ENCODE data around the gene AP2A2.
"Not testable (repeated sequence)": the region's sequence is repeated elsewhere in the genome, so short reads cannot be mapped to it uniquely, and the experiment has no call there.

Gene AP2A2

GRCh38 chr11:957212-957920 lies 31.7 kb downstream of the AP2A2 start:
- no peak for DNase-seq

DNA sequence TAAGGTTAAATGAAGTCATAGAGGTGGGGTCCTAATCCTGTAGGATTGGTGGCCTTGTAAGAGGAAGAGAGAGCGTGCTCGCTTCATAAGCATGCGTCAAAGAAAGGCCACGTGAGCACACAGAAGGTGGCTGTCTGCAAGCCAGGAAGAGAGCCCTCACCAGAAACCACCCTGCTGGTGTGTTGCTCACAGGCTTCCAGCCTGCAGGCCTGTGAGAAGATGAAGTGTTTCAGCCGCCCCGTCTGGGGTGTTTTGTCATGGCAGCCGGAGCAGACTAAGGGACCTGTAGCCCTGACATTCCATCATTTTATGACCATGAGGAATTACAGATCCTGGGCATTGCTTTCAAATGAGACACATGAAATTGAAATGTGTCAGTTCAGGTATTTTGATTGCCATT lies 32.4 kb downstream of the AP2A2 start:
- DNase-seq = no peak

DNA sequence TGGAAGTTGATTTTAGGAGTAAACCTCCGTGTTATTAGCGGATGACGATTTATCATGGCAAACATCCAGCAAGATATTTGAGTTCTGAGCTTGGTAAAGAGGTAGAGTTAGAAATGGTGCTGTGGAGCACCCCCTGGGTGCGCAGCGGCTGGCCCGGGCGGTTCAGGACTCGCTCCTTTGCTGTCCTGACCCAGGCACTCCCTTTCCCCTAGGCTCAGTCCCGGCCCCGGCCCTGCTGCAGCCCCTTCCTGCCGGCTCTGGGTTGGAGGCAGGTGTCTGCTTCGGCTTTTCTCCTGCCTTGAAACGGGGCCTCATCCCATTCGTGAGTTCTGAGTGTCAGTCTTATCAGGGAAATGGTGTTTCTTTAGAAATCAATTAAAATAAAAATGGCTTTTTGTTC lies 33.4 kb downstream of the AP2A2 start:
- DNase-seq = no peak

DNA sequence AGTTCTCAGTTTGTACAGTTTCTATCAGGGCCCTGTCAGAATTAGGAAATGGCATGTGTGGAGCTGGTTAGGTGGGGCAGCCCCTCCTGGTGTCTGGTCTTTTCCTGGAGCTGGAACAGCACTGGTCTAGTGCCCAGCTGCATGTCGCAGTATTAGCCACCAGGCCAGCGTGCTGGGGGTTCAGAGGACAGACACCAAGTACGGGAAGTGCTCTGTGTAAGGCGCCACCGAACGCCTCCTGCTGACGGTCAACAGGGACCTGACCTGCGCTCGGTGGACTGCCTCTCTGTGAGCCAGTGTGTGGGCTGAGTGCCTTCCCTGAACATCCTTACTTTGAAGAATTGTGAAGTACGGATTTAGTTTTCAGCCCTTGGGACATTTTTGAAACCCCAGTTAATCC lies 33.9 kb downstream of the AP2A2 start:
- DNase-seq = no peak

DNA sequence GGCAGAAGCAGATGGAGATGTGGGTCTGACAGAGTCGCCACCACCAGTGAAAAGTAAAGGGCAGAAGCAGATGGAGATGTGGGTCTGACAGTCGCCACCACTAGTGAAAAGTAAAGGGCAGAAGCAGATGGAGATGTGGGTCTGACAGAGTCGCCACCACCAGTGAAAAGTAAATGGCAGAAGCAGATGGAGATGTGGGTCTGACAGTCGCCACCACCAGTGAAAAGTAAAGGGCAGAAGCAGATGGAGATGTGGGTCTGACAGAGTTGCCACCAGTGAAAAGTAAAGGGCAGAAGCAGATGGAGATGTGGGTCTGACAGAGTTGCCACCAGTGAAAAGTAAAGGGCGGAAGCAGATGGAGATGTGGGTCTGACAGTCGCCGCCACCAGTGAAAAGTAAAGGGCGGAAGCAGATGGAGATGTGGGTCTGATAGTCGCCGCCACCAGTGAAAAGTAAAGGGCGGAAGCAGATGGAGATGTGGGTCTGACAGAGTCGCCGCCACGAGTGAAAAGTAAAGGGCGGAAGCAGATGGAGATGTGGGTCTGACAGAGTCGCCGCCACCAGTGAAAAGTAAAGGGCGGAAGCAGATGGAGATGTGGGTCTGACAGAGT lies 35.7 kb downstream of the AP2A2 start:
- DNase-seq = not testable (repeated sequence)

- DNase-seq = no peak
Measured at GRCh38 chr11:961921-962320, 36.3 kb downstream of the AP2A2 start.

- DNase-seq = no peak
Measured at GRCh38 chr11:962688-963087, 37.0 kb downstream of the AP2A2 start.

GRCh38 chr11:963852-964251 lies 38.2 kb downstream of the AP2A2 start:
- no peak for DNase-seq

DNA sequence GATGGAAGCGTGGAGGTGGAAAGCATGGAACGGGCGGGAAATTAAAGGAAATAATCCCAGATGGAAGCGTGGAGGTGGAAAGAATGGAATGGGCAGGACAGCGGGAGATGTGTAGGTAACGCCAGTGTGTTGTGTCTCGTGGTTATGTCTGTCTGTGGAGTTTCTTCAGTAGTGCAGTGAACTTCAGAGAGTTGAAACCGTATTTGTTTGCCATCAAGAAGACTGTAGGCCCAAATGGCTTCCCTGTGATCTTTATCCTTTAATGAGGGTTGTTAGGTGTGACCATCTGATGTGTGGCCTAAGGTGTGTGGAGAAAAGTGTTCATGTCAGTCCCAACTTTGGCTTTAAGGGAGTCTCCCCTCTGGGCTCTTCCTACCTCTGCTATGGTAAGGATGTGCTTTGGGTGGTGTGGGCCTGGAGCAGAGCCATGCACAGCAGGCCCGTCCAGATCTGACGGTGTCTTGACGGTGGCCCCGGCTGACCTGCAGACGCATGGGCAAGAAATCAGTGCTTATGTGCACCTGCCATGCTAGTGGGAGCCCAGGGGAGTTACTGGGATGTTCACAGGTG lies 39.6 kb downstream of the AP2A2 start:
- DNase-seq = no peak

DNA sequence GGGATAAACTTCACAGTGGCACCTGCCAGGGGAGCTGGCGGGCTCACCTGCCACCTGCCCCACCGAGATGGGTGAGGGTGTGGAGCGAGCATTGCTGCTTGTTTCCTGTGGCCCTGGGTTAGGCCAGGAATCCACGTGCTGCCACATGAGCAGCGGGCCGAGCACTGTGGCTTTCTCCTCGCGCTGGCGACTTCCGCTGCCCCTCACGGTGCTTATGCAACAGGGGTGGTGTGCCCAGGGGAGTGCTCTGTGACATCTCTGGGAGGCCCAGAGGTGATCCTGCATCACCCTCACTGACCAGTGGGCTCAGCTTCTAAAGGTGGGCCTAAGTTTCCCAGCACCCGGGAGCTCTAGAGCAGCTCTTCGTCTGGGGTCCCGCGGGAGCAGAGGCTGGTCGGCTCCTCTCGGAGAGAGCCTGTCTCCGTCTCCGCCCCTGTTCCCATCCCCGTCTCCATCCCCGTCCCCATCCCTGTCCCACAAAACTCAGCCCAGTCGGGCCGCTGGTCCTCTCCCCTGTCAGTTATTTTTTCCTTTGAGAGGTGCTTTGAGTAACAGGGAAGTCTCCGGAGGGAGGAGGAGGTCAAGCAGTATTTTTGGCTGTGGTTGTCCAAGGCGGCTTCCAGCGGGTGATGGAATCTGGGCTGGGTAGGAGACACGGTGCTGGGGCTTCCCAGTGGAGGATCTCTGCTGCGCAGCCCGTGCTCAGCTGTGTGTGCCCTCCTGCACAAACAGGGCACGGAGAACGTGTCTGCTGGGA lies 42.5 kb downstream of the AP2A2 start:
- no peak for DNase-seq

GRCh38 chr11:968822-969221 lies 43.2 kb downstream of the AP2A2 start:
- DNase-seq = no peak

DNA sequence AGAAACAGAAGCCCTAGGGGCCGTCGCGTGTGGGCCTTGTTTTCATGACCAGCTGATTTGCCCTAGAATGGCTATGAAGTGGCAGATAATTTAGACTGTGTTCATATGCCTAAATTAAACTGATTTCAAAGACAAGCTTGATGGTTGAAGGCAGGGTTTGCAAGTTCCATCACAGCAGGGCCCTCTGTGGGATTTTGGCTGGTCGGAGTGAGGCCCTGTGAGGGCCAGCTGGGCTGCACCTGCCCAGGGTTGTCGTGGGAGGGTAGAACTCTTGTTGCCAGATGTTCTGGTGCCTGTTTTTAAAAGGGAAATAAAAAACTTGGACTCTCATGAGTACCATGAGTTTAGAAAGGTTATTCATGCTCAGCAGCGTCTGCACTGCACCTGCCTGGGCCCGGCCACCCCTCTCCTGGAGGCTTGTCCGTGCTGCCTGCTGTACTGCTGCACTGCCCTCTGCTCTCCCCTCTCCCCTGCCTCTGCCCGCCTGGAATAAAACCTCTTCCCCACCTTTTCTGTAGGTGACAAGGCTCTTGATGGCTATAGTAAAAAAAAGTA lies 44.1 kb downstream of the AP2A2 start:
- no peak for DNase-seq

DNA sequence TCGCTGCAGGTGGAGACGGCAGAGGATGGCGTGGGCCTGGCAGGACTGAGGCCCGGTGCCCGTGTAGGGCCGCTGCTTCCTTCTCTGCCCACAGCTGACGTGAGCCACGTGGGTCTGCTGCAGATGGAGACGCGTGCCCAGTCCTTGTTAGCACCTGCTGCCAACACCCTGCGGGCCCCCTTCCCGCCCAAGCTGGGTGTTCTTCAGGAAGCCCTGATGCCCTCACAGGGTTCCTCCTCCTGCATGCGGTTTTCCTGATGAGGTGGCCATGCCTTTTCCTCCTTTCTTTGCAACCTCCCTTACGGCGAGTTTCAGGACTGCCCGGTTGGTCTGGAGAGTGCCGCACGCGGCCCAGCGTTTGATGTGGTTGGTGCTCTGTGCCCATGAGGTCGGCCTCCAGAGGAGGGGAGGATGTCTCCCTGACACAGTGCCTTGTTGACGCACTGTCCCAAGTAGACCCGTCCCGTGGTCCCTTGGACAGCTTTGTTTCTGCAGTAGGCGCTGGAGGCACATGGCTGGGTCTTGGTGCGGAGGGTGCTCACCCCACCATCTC lies 44.7 kb downstream of the AP2A2 start:
- no peak for DNase-seq

DNA sequence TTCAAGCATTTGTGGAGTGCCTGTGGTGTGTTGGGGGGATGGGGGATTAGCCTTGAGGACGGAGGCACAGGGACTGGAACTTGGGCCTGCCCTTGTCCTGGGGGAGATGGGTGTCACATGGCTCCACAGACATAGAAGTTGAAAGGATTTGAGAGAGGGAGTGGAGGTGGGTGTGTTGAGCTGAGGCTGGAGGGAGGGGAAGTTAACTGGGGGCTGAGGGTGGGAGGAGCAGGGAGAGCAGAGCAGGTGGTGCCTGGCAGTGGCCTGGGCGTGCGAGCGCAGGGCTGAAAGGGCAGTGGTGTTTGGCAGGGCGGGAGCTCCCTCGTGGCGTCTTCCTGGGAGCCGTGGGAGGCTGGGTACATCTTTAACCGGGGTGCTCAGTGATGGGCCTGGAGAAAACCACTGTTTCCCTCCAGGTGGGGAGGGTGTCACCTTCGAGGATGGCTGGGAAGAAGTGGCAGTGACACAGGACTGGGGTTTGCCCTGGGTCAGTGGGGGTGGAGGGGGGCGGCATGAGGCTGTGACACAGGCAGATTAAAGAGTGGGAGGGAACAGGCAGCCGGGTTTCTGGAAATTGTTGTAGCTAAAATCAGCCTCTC lies 45.5 kb downstream of the AP2A2 start:
- DNase-seq = no peak

DNA sequence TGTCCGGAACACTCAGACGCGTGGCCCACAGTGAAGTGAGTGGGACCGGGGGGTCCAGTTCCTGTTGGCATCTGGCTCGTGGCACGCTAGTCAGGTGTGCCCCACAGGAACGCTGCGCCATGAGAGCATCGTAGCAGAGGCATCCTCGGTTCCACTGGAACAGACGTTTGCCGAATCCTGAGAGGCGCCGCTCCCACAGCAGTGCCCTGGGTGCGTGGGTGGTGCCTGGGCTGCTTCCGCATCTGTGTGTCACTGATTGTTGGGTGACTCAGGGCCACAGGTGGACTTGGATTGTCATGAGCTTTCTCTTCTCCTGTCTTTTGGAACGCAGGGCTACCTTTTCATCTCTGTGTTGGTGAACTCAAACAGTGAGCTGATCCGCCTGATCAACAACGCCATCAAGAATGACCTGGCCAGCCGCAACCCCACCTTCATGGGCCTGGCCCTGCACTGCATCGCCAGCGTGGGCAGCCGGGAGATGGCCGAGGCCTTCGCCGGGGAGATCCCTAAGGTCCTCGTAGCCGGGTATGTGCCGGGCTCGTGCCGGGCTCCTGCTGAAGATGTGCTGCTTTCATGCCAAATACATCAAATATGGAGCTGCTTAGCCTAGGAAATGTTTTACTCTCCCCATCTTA lies 46.2 kb downstream of the AP2A2 start:
- no peak for DNase-seq

GRCh38 chr11:972523-973211 lies 47.0 kb downstream of the AP2A2 start:
- DNase-seq = no peak

DNA sequence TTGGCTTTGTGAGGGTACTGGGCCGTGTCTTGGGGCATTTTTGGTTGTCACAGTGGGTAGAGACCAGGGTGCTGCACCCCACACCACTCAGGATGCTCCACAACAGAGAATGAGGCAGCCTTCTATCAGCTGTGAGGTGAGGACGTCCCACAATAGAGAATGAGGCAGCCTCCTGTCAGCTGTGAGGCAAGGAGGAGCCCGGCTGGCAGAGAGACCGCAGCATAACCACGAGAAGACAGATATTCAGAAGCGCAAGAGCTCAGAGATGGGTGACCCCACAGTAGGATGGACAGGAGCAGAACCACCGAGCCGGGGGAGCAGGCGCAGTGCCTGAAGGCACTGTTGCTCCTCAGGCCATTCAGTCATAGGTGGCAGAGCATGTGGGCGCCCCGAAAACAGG lies 47.6 kb downstream of the AP2A2 start:
- no peak for DNase-seq

DNA sequence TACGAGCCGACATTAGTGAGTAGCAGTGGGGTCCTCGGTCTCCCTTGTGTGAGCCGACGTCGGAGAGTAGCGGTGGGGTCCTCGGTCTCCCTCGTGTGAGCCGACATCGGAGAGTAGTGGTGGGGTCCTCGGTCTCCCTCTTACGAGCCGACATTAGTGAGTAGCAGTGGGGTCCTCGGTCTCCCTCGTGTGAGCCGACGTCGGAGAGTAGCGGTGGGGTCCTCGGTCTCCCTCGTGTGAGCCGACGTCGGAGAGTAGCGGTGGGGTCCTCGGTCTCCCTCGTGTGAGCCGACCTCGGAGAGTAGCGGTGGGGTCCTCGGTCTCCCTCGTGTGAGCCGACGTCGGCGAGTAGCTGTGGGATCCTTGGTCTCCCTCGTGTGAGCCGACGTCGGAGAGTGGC lies 49.7 kb downstream of the AP2A2 start:
- DNase-seq = not testable (repeated sequence)

DNA sequence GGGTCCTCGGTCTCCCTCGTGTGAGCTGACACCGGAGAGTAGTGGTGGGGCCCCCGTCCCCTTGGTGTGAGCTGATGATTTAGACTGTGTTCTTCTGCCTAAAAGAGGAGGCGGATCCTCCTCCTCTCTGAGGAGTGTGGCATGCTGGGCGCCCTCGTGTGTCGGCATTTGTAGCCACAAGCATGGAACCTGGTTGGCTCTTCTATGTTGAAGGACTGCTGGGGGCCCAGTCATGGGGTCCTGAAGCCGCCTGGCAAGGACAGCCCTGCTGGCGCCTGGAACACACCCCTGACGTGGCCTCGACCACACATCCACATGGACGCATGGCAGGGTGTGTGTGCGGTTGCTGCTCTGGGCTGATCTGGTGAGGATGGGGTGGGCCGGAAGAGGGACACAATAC lies 50.2 kb downstream of the AP2A2 start:
- peak; percentile 24 for DNase-seq

DNA sequence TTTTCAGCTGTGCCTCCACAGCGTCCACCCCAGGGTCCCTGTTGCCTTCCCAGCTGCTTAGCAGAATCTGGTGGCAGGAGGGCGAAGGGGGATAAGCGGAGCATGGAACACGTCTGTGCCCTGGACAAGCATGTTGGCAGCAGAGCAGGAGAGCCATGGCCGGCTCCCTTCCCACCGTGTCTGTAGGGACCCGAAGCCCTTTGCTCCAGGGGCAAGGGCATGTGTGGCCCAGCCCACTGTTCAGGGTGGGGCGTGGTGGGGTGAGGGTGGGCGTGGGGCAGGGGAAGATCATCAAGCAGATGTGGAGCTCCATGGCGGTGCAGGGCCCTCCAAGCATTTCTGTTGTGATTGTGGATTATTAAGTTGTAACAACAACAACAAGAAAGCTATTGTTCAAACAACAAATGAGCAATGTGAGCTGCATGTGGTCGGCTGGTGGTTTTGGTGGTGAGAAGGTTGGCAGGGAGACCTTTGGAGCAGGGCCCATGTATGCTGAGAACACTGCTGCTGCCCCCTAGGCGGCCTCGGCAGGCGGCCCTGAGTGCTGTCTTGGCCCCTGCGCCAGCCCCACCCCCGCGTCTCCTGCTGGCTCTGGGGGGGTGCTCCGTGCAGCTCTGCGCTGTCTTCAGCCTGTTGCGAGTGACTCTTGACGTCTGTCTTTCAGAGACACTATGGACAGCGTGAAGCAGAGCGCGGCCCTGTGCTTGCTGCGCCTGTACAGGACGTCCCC lies 50.9 kb downstream of the AP2A2 start:
- no peak for DNase-seq

Data from NCI-H82 (cell line).